Lung (tissue), 12 donors: ENCODE measurements around the gene RBFOX1. TPM values are rescaled to one million over a fixed set of nuclear protein-coding genes. Genes with fewer than 3 reads are reported as not detected.

Experiments used
- ATAC-seq: fragments of 200-7000 bp; cut with Tn5 transposase; one replicate; pipeline ENCODE4 v1.9.1; 2020; ENCODE audit warnings: moderate number of reproducible peaks; ENCODE audit not compliant: insufficient read depth, low FRiP score
- DNase-seq, 3 donors: peaks; one replicate each; pipeline ENCODE4 v3.0.0-alpha.2; 2013 to 2017
- H3K27ac ChIP-seq, 2 donors: one replicate each; pipeline ENCODE4 v1.5.1; 2013; ENCODE audit warnings: mild to moderate bottlenecking in 2 of 2, moderate library complexity in 2 of 2, control low read depth in 1 of 2, inconsistent platforms in 1 of 2, low read depth in 1 of 2, low read length in 1 of 2
- H3K27me3 ChIP-seq, 3 donors: one replicate each; pipeline ENCODE4 v1.5.1; 2013; ENCODE audit warnings: low read length in 2 of 3; ENCODE audit not compliant: control insufficient read depth in 3 of 3, insufficient read depth in 3 of 3
- H3K36me3 ChIP-seq, 4 donors: one replicate each; pipeline ENCODE4 v1.5.1; 2013; ENCODE audit warnings: low read length in 4 of 4, mild to moderate bottlenecking in 1 of 4, moderate library complexity in 1 of 4; ENCODE audit not compliant: control insufficient read depth in 4 of 4, insufficient read depth in 4 of 4
- H3K4me1 ChIP-seq, 5 donors: one replicate each; pipeline ENCODE4 v1.5.1; 2013; ENCODE audit warnings: low read length in 5 of 5, mild to moderate bottlenecking in 2 of 5, moderate library complexity in 1 of 5; ENCODE audit not compliant: control insufficient read depth in 5 of 5, insufficient read depth in 5 of 5
- H3K4me3 ChIP-seq: one replicate; pipeline ENCODE4 v1.5.1; 2013; ENCODE audit warnings: mild to moderate bottlenecking, control low read depth, moderate library complexity
- H3K9ac ChIP-seq, 2 donors: one replicate each; pipeline ENCODE4 v1.5.1; 2013; ENCODE audit warnings: low read length in 2 of 2, control low read depth in 1 of 2; ENCODE audit not compliant: insufficient read depth in 1 of 2
- H3K9me3 ChIP-seq, 4 donors: one replicate each; pipeline ENCODE4 v1.5.1; 2013; ENCODE audit warnings: low read length in 3 of 4, mild to moderate bottlenecking in 1 of 4, moderate library complexity in 1 of 4; ENCODE audit not compliant: control insufficient read depth in 4 of 4, insufficient read depth in 3 of 4
- CTCF ChIP-seq: IDR thresholded peaks from 2 replicates; pipeline ENCODE4 v1.5.1; 2012; ENCODE audit warnings: mild to moderate bottlenecking; ENCODE audit errors: control extremely low read depth, extremely low read depth
- WGBS, 2 donors: extraction: QIAGEN DNeasy Blood & Tissue Kit; methylation state at CpG; one replicate each; pipeline ENCODE4 v1.1.7; 2013; 5-methylcytosine and 5-hydroxymethylcytosine counted together
- polyA plus RNA-seq, 2 donors: library from polyadenylated mRNA; stranded (reverse); fragments of 200-250 nt; gene quantifications; one replicate each; pipeline ENCODE4 v1.2.1, GENCODE V29; 2013
- total RNA-seq, 2 donors: library from RNA; depleted of rRNA in 1 of 2; stranded (reverse); fragments of >200 nt in 1 of 2; gene quantifications; one replicate each; pipeline ENCODE4 v1.2.1, GENCODE V29; 2014 to 2021
- donor health status: control.
- donor health status: control.
- donor health status: Bipolar disorder and iron deficiency.
- donor health status: healthy.
- donor health status: DM: yes; HTN: yes; CAD: no.

The RBFOX1 gene
- total and polyA plus RNA-seq, 4 donors: 0.55 to 3.0 TPM; not detected in 2

GRCh38 chr16:7442050-7442449 is 109.4 kb downstream of the RBFOX1 start:
- no peak for ATAC-seq
- Histone ChIP-seq H3K27me3 (no peaks in the 10 kb centered on the region), H3K4me3 (no peak overlapping the region), H3K27ac (no peak overlapping the region), H3K9ac (no peak overlapping the region), H3K4me1 (peaks cover 0 to 3% (median 0%) of the 10 kb centered on the region in 5 donors), H3K9me3 (peaks cover 0 to 3% (median 0%) of the 10 kb centered on the region in 4 donors), H3K36me3 (no peaks in the 10 kb centered on the region)
- 80 to 83% methylated on average over 7 of the region's 7 CpGs for WGBS, 2 donors
- no peak for TF ChIP-seq CTCF
- no peak for DNase-seq

- DNase-seq: no peak
- no peak for ATAC-seq
- Histone ChIP-seq H3K4me3 (no peak overlapping the region), H3K9ac (no peak overlapping the region), H3K36me3 (no peaks in the 10 kb centered on the region), H3K27me3 (no peaks in the 10 kb centered on the region), H3K9me3 (peaks cover 0 to 3% (median 0%) of the 10 kb centered on the region in 4 donors), H3K4me1 (peaks cover 0 to 3% (median 0%) of the 10 kb centered on the region in 5 donors), H3K27ac (no peak overlapping the region)
- WGBS, 2 donors: 84 to 86% methylated on average over 4 of the region's 4 CpGs
- no peak for TF ChIP-seq CTCF
Observed at GRCh38 chr16:7443142-7443541, 110.5 kb downstream of the RBFOX1 start.

GRCh38 chr16:7443648-7444365 is 111.2 kb downstream of the RBFOX1 start:
- ATAC-seq (no peak), DNase-seq (no peak)
- H3K4me1 ChIP-seq: peaks cover 0 to 3% (median 0%) of the 10 kb centered on the region in 5 donors
- peaks cover 0 to 4% (median 0%) of the 10 kb centered on the region in 4 donors for H3K9me3 ChIP-seq
- H3K27me3 ChIP-seq: no peaks in the 10 kb centered on the region
- WGBS, 2 donors: 76 to 80% methylated on average over 11 of the region's 11 CpGs
- no peak overlapping the region for H3K27ac ChIP-seq
- no peak overlapping the region for H3K4me3 ChIP-seq
- H3K36me3 ChIP-seq: no peaks in the 10 kb centered on the region
- TF ChIP-seq CTCF: no peak
- H3K9ac ChIP-seq: no peak overlapping the region
